Thyroid gland (tissue), 4 donors: Measurements from ENCODE around the gene SLC19A1. TPM values are rescaled to one million over a fixed set of nuclear protein-coding genes. Genes with fewer than 3 reads are reported as not detected.
A peak's percentile ranks its signal among the peaks of the same experiment; 100 is the strongest.

Experiments
- DNase-seq, 2 donors: peaks; one replicate each; pipeline ENCODE4 v3.0.0-alpha.2; 2019
- H3K27ac ChIP-seq, 3 donors: fragments of 200-600 bp; sonication (generic); 1 replicate in 2 of 3; 2 replicates in 1 of 3; pipeline ENCODE4 v1.5.1; 2016 to 2019; ENCODE audit warnings: mild to moderate bottlenecking in 1 of 3, moderate library complexity in 1 of 3
- H3K27me3 ChIP-seq: fragments of 200-600 bp; sonication (generic); one replicate; pipeline ENCODE4 v1.5.1; 2019
- H3K36me3 ChIP-seq, 2 donors: fragments of 200-600 bp; sonication (generic); one replicate each; pipeline ENCODE4 v1.5.1; 2016 to 2019
- H3K4me1 ChIP-seq, 2 donors: fragments of 200-600 bp; sonication (generic); one replicate each; pipeline ENCODE4 v1.5.1; 2017 to 2019
- H3K4me3 ChIP-seq, 3 donors: fragments of 200-600 bp; sonication (generic); replicated peaks in 1 of 3; 1 replicate in 2 of 3; 2 replicates in 1 of 3; pipeline ENCODE4 v1.5.1; 2016; ENCODE audit warnings: mild to moderate bottlenecking in 1 of 3
- H3K9me3 ChIP-seq: fragments of 200-600 bp; sonication (generic); one replicate; pipeline ENCODE4 v1.5.1; 2017
- CTCF ChIP-seq, 6 experiments: fragments of 200-600 bp in 3 of 6; fragments of 450-650 bp in 3 of 6; sonication (generic) in 3 of 6; IDR thresholded peaks; one replicate each; pipeline ENCODE4 v1.5.1; 2016 to 2019; ENCODE audit warnings: antibody characterized with exemption in 6 of 6, mild to moderate bottlenecking in 2 of 6, inconsistent platforms in 1 of 6, moderate library complexity in 1 of 6
- POLR2A ChIP-seq, 2 donors: fragments of 450-650 bp; IDR thresholded peaks; one replicate each; pipeline ENCODE4 v1.6.1; 2017; ENCODE audit warnings: antibody characterized with exemption in 2 of 2, mild to moderate bottlenecking in 2 of 2, moderate library complexity in 1 of 2
- WGBS, 2 donors: methylation state at CpG; one replicate each; pipeline ENCODE4 v1.1.5; 2017; 5-methylcytosine and 5-hydroxymethylcytosine counted together
- intact Hi-C: fragments of 100-400 bp; cut with DNase I; formaldehyde crosslinking; loops from one replicate; pipeline ENCODE4 v1.15.1; 2023
- total RNA-seq, 4 donors: library from RNA; depleted of rRNA; stranded (reverse); fragments of >200 nt; gene quantifications; one replicate each; pipeline ENCODE4 v1.2.3, GENCODE V29; 2016

SLC19A1 gene
- total RNA-seq, 4 donors from 2014 or later = 7.6 to 15.5 (median 12.2) TPM

- no peaks in the 10 kb centered on the region for H3K9me3 ChIP-seq
- no peak for TF ChIP-seq CTCF (IDR thresholded peaks at IDR 0.05)
- no peak for TF ChIP-seq POLR2A (IDR thresholded peaks at IDR 0.05)
- 51 to 70% methylated on average over 2 to 23 of the region's 50 CpGs for WGBS, 2 donors
- peak; percentile 54 to 56 for DNase-seq
- intact Hi-C loops = no loop called here
- no peak overlapping the region for H3K27ac ChIP-seq
- H3K27me3 ChIP-seq = no peaks in the 10 kb centered on the region
- peaks cover 14 to 24% of the 10 kb centered on the region in 2 donors for H3K4me1 ChIP-seq
- H3K36me3 ChIP-seq = no peaks in the 10 kb centered on the region
- H3K4me3 ChIP-seq = peak overlapping the region in 1 of 3 donors; percentile 55
Measured at GRCh38 chr21:45541221-45542039, 810 bp downstream of the SLC19A1 start.

GRCh38 chr21:45540601-45540970 is 1.7 kb downstream of the SLC19A1 start:
- TF ChIP-seq CTCF (IDR thresholded peaks at IDR 0.05) (no peak), POLR2A (IDR thresholded peaks at IDR 0.05) (no peak)
- Histone ChIP-seq H3K4me3 (no peak overlapping the region), H3K27me3 (no peaks in the 10 kb centered on the region), H3K4me1 (peaks cover 14 to 24% of the 10 kb centered on the region in 2 donors), H3K36me3 (no peaks in the 10 kb centered on the region), H3K27ac (no peak overlapping the region), H3K9me3 (no peaks in the 10 kb centered on the region)
- 92% methylated on average over 7 to 10 of the region's 10 CpGs for WGBS, 2 donors
- intact Hi-C loops = no loop called here
- no peak for DNase-seq

DNA sequence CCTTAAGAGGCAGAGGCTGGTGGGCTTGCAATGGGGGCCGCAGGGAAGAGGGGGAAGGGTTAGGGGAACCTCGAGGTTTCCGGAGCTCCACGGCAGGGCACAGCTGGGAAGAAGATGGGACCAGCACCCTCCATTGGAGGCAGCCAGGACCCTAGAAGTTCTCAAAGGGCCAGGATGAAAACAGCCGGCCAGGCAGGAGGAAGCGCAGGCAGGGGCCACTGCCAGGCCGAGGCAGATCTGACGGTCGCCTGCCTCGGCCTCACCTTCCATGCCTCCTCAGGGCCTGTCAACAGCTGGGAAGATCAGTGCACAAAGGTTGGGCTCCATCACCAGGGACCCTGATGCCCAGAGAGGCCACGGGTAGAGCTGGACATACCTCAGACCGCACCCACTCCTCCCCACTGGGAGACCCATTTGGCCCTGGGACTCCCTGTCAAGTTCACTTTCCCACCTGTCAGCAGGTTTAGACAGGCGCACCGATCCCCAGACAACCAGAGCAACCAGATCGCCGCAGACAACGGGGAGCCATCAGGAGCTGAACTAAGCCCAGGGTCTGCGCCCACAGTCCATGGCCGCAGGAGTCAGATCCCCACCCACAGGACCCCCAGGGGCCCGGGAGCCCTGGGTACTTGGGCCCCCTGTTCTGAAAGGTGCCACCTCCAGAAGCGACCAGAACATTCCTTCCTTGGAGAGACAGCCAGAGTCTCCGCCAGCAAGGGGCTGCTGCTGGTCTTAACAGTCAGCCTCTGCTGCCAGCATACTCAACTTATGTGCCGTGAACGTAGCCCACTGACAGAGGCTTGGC is 2.2 kb downstream of the SLC19A1 start:
- no peak overlapping the region for H3K27ac ChIP-seq
- H3K36me3 ChIP-seq = no peaks in the 10 kb centered on the region
- peaks cover 15 to 25% of the 10 kb centered on the region in 2 donors for H3K4me1 ChIP-seq
- DNase-seq = peak; percentile 0 to 1
- intact Hi-C loops = no loop called here
- whole genome bisulfite sequencing, 2 donors = 94% methylated on average over 14 to 18 of the region's 24 CpGs
- H3K9me3 ChIP-seq = no peaks in the 10 kb centered on the region
- H3K4me3 ChIP-seq = no peak overlapping the region
- TF ChIP-seq POLR2A (IDR thresholded peaks at IDR 0.05) = no peak
- TF ChIP-seq CTCF (IDR thresholded peaks at IDR 0.05) = no peak
- no peaks in the 10 kb centered on the region for H3K27me3 ChIP-seq

DNA sequence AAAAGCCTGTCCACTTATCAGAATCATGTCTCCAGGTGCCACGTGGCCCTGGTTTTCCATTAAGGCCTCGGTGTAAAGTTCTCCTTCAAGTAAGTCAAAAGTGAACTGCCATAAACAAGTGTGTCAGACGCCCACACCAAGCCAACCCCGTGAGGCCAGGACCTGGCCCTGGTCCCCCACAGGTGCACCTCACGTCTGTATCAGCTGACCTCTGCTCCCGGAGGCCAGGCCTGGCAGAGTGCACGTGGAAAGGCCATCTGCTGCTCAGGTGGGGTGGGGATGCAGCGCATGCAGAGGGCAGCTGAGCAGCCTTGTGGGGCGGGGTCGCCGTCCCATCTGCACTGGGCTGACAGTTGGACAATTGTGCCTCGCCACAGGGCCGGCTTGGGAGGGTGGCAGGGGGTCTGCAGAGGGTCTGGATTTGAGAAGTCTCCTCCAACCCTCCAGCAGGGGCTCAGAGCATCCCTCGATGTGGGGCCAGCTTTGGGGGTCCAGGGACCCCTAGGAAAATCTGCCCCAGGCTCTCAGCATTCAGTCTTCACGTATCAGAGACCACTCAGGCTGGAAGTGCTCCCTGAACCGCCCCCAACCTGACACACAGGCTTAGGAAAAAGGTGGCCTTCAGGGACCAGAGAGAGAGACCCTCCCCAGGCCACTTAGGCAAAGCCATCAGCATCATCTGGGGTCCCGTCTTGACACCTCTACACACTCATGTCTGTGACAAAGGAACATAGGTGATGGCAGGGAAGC is 3.0 kb downstream of the SLC19A1 start:
- no peaks in the 10 kb centered on the region for H3K27me3 ChIP-seq
- WGBS, 2 donors = 88 to 92% methylated on average over 6 to 16 of the region's 17 CpGs
- TF ChIP-seq CTCF (IDR thresholded peaks at IDR 0.05) = no peak
- no peak for TF ChIP-seq POLR2A (IDR thresholded peaks at IDR 0.05)
- H3K36me3 ChIP-seq = no peaks in the 10 kb centered on the region
- intact Hi-C loops = no loop called here
- H3K27ac ChIP-seq = no peak overlapping the region
- peak; percentile 0 to 1 for DNase-seq
- no peaks in the 10 kb centered on the region for H3K9me3 ChIP-seq
- H3K4me1 ChIP-seq = peaks cover 23 to 32% of the 10 kb centered on the region in 2 donors
- no peak overlapping the region for H3K4me3 ChIP-seq
